Neuronal stem cell (in vitro differentiated cells): ENCODE data around the gene C10orf95.

Experiments
- DNase-seq: peaks from one replicate; pipeline ENCODE4 v3.0.0-alpha.2; 2013; ENCODE audit warnings: low spot score
- H2AFZ ChIP-seq: one replicate; pipeline ENCODE4 v1.6.1; 2013; ENCODE audit warnings: mild to moderate bottlenecking, low read length, inconsistent platforms
- H2AK5ac ChIP-seq: 2 replicates; pipeline ENCODE4 v1.6.1; 2013; ENCODE audit warnings: low read depth, mild to moderate bottlenecking, inconsistent platforms, low read length, moderate library complexity, mixed read lengths
- H2BK120ac ChIP-seq: 2 replicates; pipeline ENCODE4 v1.6.1; 2013; ENCODE audit warnings: low read depth, mild to moderate bottlenecking, inconsistent platforms, low read length, moderate library complexity, mixed read lengths
- H2BK12ac ChIP-seq: one replicate; pipeline ENCODE4 v1.6.1; 2013; ENCODE audit warnings: low read length, inconsistent platforms
- H2BK15ac ChIP-seq: 2 replicates; pipeline ENCODE4 v1.6.1; 2013; ENCODE audit warnings: mild to moderate bottlenecking, low read length, inconsistent platforms, mixed read lengths
- H2BK5ac ChIP-seq: one replicate; pipeline ENCODE4 v1.6.1; 2013; ENCODE audit warnings: inconsistent platforms, mild to moderate bottlenecking, low read length, moderate library complexity
- H3K14ac ChIP-seq: one replicate; pipeline ENCODE4 v1.6.1; 2013; ENCODE audit warnings: low read length, inconsistent platforms
- H3K18ac ChIP-seq: 2 replicates; pipeline ENCODE4 v1.6.1; 2013; ENCODE audit warnings: low read length, inconsistent platforms
- H3K23ac ChIP-seq: 2 replicates; pipeline ENCODE4 v1.6.1; 2013; ENCODE audit warnings: low read depth, mild to moderate bottlenecking, mixed read lengths, low read length, inconsistent platforms; ENCODE audit not compliant: poor library complexity
- H3K27ac ChIP-seq: replicated peaks from 3 replicates; pipeline ENCODE4 v1.5.1; 2013; ENCODE audit warnings: low read length, inconsistent platforms
- H3K27me3 ChIP-seq, 3 experiments: 2 replicates each; pipeline ENCODE4 v1.6.1; 2013; ENCODE audit warnings: low read length in 3 of 3, mild to moderate bottlenecking in 2 of 3, inconsistent platforms in 1 of 3, low read depth in 1 of 3, mixed read lengths in 1 of 3, moderate library complexity in 1 of 3; ENCODE audit not compliant: control insufficient read depth in 3 of 3, insufficient read depth in 3 of 3
- H3K36me3 ChIP-seq, 2 donors: replicated peaks in 1 of 2; 2 replicates each; pipeline ENCODE4 v1.6.1; 2013; ENCODE audit warnings: low read length in 2 of 2; ENCODE audit not compliant: control insufficient read depth in 2 of 2, insufficient read depth in 2 of 2
- H3K4ac ChIP-seq: 2 replicates; pipeline ENCODE4 v1.6.1; 2013; ENCODE audit warnings: inconsistent platforms, mild to moderate bottlenecking, low read length, moderate library complexity
- H3K4me1 ChIP-seq, 2 donors: 1 replicate in 1 of 2; 2 replicates in 1 of 2; pipeline ENCODE4 v1.6.1; 2013; ENCODE audit warnings: low read length in 2 of 2, low read depth in 1 of 2; ENCODE audit not compliant: control insufficient read depth in 2 of 2, insufficient read depth in 1 of 2
- H3K4me2 ChIP-seq: one replicate; pipeline ENCODE4 v1.6.1; 2013; ENCODE audit warnings: mild to moderate bottlenecking, low read length, inconsistent platforms; ENCODE audit not compliant: insufficient read depth, poor library complexity, severe bottlenecking
- H3K4me3 ChIP-seq, 2 donors: 2 replicates each; pipeline ENCODE4 v1.5.1; 2013; ENCODE audit warnings: low read length in 2 of 2, mild to moderate bottlenecking in 2 of 2, inconsistent platforms in 1 of 2, moderate library complexity in 1 of 2
- H3K79me1 ChIP-seq: one replicate; pipeline ENCODE4 v1.6.1; 2013; ENCODE audit warnings: low read depth, mild to moderate bottlenecking, inconsistent platforms, low read length, moderate library complexity
- H3K9ac ChIP-seq: one replicate; pipeline ENCODE4 v1.6.1; 2013; ENCODE audit warnings: mild to moderate bottlenecking, low read depth, low read length, inconsistent platforms; ENCODE audit not compliant: poor library complexity
- H3K9me3 ChIP-seq, 2 donors: replicated peaks in 1 of 2; 2 replicates each; pipeline versions ENCODE3 to v1.6.1; 2013; ENCODE audit warnings: low read length in 2 of 2, mild to moderate bottlenecking in 2 of 2, inconsistent platforms in 1 of 2, low read depth in 1 of 2, mixed read lengths in 1 of 2, moderate library complexity in 1 of 2; ENCODE audit not compliant: control insufficient read depth in 2 of 2, insufficient read depth in 1 of 2
- H4K8ac ChIP-seq: one replicate; pipeline ENCODE4 v1.6.1; 2013; ENCODE audit warnings: low read depth, mild to moderate bottlenecking, inconsistent platforms, low read length, moderate library complexity
- H4K91ac ChIP-seq: one replicate; pipeline ENCODE4 v1.6.1; 2013; ENCODE audit warnings: low read length, low read depth, mild to moderate bottlenecking, inconsistent platforms; ENCODE audit not compliant: poor library complexity
- WGBS, 2 donors: extraction: QIAGEN DNeasy Blood & Tissue Kit; methylation state at CpG; one replicate each; pipeline ENCODE4 v1.1.7; 2013; ENCODE audit warnings: missing lambda C conversion rate in 2 of 2, mixed read lengths in 1 of 2; ENCODE audit not compliant: insufficient read length in 2 of 2, insufficient replicate concordance in 1 of 2; ENCODE audit errors: extremely low coverage in 2 of 2; 5-methylcytosine and 5-hydroxymethylcytosine counted together

Gene C10orf95

DNA sequence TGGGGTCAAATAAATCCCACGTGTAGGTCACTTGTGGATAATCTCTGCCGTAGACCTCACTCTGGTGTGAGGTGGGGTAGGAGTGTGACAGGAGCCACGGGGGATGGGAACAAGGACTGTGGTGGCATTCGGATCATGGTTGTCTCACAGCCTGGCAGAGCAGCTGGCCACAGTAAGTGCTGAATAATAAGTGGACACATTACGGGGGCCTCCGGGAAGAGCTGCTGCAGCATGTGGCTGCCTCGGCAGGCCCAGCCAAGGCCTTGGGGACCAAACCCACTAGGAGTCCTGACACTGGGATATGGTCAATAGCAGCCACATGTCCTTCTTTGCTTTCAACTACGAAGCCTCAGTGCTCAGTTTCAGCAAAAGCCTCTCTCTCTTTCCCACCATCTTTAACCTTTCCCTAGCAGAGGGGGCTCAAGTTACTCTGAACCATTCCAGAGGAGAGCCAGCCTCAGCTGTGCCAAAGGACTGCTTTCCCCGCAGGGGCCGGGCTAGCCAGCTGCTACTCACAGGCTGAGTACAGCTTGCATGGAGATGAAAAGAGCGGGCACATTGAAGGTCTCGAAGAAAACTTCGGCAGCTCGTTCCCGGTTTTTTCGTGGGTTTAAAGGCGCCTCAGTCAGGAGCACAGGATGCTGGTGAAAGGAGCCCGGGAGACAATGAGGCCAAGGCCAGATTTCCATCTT lies 33.9 kb upstream of the C10orf95 start:
- Histone ChIP-seq H3K4me1 (no peaks in the 10 kb centered on the region), H3K27ac (no peak overlapping the region), H3K4ac (no peak overlapping the region), H3K4me3 (no peak overlapping the region), H3K14ac (no peak overlapping the region), H3K27me3 (no peaks in the 10 kb centered on the region), H3K18ac (no peak overlapping the region), H3K9ac (no peak overlapping the region), H2BK5ac (no peak overlapping the region), H2BK15ac (no peak overlapping the region), H3K9me3 (no peaks in the 10 kb centered on the region), H3K23ac (no peak overlapping the region), H2BK12ac (no peak overlapping the region), H3K36me3 (peaks cover 65 to 98% of the 10 kb centered on the region in 2 donors), H2AFZ (no peak overlapping the region), H4K91ac (no peak overlapping the region), H4K8ac (no peak overlapping the region), H3K79me1 (peaks cover 8% of the 10 kb centered on the region), H2BK120ac (no peak overlapping the region), H2AK5ac (no peak overlapping the region), H3K4me2 (no peak overlapping the region)
- WGBS, 2 donors: no CpG with 5 or more reads among the region's 18 CpGs
- DNase-seq: no peak

DNA sequence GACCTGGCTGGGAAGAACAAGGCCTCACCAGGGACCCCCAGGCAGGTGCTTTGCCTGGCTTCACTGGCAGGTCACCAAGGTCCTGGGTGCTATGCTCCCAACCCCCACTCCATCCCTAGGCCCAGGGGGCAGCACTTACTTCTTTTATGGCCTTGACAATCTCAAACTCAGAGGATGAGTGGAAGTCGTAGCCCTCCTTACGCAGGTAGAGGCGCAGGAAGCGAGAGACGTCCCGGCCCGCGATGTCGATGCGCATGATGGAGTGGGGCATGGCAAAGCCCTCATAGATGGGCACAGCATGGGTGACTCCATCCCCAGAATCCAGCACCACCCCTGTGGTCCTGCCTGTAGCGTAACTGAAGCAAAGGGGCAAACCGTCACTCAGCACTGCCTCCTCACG lies 32.7 kb upstream of the C10orf95 start:
- no peak overlapping the region for H4K8ac ChIP-seq
- DNase-seq: no peak
- peaks cover 8% of the 10 kb centered on the region for H3K79me1 ChIP-seq
- H3K4me1 ChIP-seq: no peaks in the 10 kb centered on the region
- no peak overlapping the region for H2BK5ac ChIP-seq
- peak overlapping the region; percentile 13 for H3K23ac ChIP-seq
- no CpG with 5 or more reads among the region's 13 CpGs for WGBS, 2 donors
- H2BK120ac ChIP-seq: no peak overlapping the region
- H3K4me2 ChIP-seq: no peak overlapping the region
- no peak overlapping the region for H4K91ac ChIP-seq
- H3K18ac ChIP-seq: no peak overlapping the region
- H3K9ac ChIP-seq: peak overlapping the region; percentile 66
- H3K14ac ChIP-seq: no peak overlapping the region
- no peak overlapping the region for H2AK5ac ChIP-seq
- H3K4me3 ChIP-seq: no peak overlapping the region
- no peak overlapping the region for H2BK12ac ChIP-seq
- H2BK15ac ChIP-seq: no peak overlapping the region
- peaks cover 71 to 98% of the 10 kb centered on the region in 2 donors for H3K36me3 ChIP-seq
- H3K27ac ChIP-seq: no peak overlapping the region
- no peak overlapping the region for H2AFZ ChIP-seq
- H3K9me3 ChIP-seq: no peaks in the 10 kb centered on the region
- H3K27me3 ChIP-seq: no peaks in the 10 kb centered on the region
- H3K4ac ChIP-seq: no peak overlapping the region

- H2BK12ac ChIP-seq: no peak overlapping the region
- H2AK5ac ChIP-seq: no peak overlapping the region
- H2AFZ ChIP-seq: no peak overlapping the region
- H2BK15ac ChIP-seq: no peak overlapping the region
- no peak overlapping the region for H3K18ac ChIP-seq
- H3K27ac ChIP-seq: no peak overlapping the region
- H3K4ac ChIP-seq: no peak overlapping the region
- H4K91ac ChIP-seq: no peak overlapping the region
- no peak overlapping the region for H2BK5ac ChIP-seq
- peaks cover 4% of the 10 kb centered on the region for H3K79me1 ChIP-seq
- no peak overlapping the region for H3K4me2 ChIP-seq
- no peaks in the 10 kb centered on the region for H3K27me3 ChIP-seq
- H4K8ac ChIP-seq: no peak overlapping the region
- H2BK120ac ChIP-seq: no peak overlapping the region
- WGBS, 2 donors: no CpG with 5 or more reads among the region's 9 CpGs
- no peak for DNase-seq
- no peaks in the 10 kb centered on the region for H3K4me1 ChIP-seq
- H3K23ac ChIP-seq: no peak overlapping the region
- H3K9ac ChIP-seq: no peak overlapping the region
- peak overlapping the region; percentile 43 for H3K14ac ChIP-seq
- peaks cover 51 to 94% of the 10 kb centered on the region in 2 donors for H3K36me3 ChIP-seq
- no peaks in the 10 kb centered on the region for H3K9me3 ChIP-seq
- H3K4me3 ChIP-seq: no peak overlapping the region
Observed at GRCh38 chr10:102480396-102480795, 29.1 kb upstream of the C10orf95 start.

GRCh38 chr10:102479651-102480050 lies 28.3 kb upstream of the C10orf95 start:
- Histone ChIP-seq H3K4ac (no peak overlapping the region), H4K91ac (no peak overlapping the region), H3K4me3 (no peak overlapping the region)

More at GRCh38 chr10:102479651-102480050, 28.3 kb upstream of the C10orf95 start:
- H3K9me3 ChIP-seq: no peaks in the 10 kb centered on the region
- no peaks in the 10 kb centered on the region for H3K4me1 ChIP-seq
- H3K27ac ChIP-seq: no peak overlapping the region
- DNase-seq: no peak
- no peak overlapping the region for H3K23ac ChIP-seq
- H3K79me1 ChIP-seq: peaks cover 4% of the 10 kb centered on the region
- no peak overlapping the region for H2AK5ac ChIP-seq
- H3K9ac ChIP-seq: no peak overlapping the region
- no peak overlapping the region for H3K18ac ChIP-seq
- H3K4me2 ChIP-seq: no peak overlapping the region
- H2BK120ac ChIP-seq: no peak overlapping the region
- H3K36me3 ChIP-seq: peaks cover 44 to 90% of the 10 kb centered on the region in 2 donors
- H4K8ac ChIP-seq: no peak overlapping the region
- H3K27me3 ChIP-seq: no peaks in the 10 kb centered on the region
- H3K14ac ChIP-seq: no peak overlapping the region
- H2BK15ac ChIP-seq: no peak overlapping the region
- no peak overlapping the region for H2BK12ac ChIP-seq
- no peak overlapping the region for H2AFZ ChIP-seq
- no peak overlapping the region for H2BK5ac ChIP-seq
